GM18508 (cell line): ENCODE measurements around the gene MTR.

Source experiments
- ATAC-seq: cut with Tn5 transposase; IDR thresholded peaks from one replicate; pipeline ENCODE4 v1.9.1; 2021; ENCODE audit warnings: moderate number of reproducible peaks; ENCODE audit not compliant: insufficient read depth, unreplicated experiment

The MTR gene

GRCh38 chr1:236795035-236795756 lies at the start of gene MTR:
MTR (plus strand) TSS chr1:236795292; CDS start chr1:236795704, 412 bp downstream.
- peak; percentile 97 for ATAC-seq

GRCh38 chr1:236746785-236747184 lies 48.3 kb upstream of the MTR start:
- ATAC-seq, result no peak

GRCh38 chr1:236747311-236747985 lies 47.6 kb upstream of the MTR start:
- no peak for ATAC-seq

DNA sequence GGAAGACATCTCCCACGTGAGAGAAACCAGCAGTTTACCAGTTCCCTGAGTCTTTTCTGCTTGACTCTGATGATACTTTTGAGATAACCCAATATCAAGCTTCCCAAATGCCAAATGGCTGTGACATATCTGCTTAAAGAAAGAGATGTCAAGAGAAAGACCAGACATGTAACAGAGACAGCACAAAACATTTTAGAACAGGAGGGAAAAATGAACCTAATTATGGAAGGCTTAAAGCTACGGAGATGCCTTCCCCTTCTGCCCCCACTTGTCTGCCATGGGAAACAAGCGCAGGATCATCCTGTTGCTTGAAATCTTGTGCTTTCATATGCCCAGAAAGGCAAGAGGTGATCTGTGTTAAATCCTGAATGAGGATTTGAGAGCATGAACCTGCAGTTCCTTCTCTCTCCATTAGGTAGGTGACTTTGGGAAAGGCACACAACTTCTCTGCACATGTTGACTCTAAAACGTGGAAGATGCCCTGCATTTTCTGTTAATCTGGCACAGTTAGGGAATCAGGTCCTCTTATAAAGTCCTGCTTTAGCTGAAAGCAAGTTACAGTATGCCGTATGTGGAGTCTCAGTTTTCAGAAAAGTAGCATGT lies 46.7 kb upstream of the MTR start:
- no peak for ATAC-seq

DNA sequence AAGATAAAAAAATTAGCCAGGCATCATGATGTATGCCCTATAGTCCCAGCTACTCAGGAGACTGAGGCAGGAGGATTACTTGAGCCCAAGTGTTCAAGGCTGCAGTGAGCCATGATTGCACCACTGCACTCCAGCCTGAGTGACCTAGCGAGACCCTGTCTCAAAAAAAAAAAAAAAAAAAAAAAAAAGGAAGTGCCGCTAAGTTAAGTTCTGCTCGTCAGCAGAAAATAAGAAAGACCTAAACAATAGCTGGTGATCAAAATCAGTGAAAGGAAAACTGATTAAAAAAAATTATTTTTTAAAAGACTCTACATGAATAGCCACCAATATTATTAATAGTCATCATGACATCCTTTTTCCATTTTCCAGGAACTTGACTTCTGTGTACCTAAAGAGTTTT lies 44.2 kb upstream of the MTR start:
- no peak for ATAC-seq

DNA sequence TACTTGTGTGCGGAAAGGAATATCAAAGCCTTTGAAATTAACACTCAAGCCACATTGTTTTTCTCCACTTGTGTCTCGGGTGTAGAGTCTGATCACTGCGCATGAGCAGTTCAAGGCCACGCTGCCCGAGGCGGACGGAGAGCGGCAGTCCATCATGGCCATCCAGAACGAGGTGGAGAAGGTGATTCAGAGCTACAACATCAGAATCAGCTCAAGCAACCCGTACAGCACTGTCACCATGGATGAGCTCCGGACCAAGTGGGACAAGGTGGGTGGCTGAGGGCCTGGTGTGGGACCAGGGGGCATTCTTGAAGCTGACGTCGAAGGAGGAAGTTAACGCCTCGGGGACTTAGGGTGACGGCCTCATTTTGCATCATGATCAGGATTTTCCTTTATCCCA lies 43.7 kb upstream of the MTR start:
- no peak for ATAC-seq

- ATAC-seq, result no peak
These were observed 43.2 kb upstream of the MTR start for GRCh38 chr1:236751935-236752334.

DNA sequence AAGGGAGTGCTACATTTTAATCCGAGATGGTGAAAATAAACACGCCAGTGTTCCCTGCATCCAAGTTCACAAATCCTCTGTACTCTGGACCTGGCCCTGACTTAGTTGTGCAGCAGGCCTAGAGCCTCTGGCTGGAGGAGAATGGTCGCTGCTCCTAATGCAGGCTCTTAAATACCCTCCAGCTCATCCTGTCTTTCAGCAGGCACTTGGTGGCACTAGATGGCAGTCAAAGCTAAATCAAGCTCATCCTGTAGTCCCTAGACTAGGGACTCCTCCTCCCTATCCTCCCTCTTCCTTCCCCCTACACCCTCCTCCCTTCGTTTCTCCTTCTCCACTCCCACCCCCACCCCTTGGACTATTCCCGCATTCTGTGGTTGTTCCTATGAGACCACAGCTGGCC lies 41.6 kb upstream of the MTR start:
- ATAC-seq, result no peak

DNA sequence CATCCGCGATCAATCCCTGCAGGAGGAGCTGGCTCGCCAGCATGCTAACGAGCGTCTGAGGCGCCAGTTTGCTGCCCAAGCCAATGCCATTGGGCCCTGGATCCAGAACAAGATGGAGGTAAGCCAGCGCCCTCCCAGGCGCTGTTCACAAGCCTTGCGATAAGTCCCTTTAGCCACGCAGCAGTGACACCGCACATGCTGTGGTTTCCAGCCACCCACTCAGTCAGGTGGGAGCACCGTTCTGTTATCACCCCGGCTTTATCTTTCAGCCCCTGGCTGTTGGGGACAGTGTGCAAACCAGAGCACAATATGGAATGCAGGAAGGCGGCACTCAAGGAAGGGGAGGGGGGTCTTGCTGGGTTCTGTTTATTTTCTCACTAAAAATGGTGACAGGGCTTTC lies 41.1 kb upstream of the MTR start:
- ATAC-seq, result no peak

DNA sequence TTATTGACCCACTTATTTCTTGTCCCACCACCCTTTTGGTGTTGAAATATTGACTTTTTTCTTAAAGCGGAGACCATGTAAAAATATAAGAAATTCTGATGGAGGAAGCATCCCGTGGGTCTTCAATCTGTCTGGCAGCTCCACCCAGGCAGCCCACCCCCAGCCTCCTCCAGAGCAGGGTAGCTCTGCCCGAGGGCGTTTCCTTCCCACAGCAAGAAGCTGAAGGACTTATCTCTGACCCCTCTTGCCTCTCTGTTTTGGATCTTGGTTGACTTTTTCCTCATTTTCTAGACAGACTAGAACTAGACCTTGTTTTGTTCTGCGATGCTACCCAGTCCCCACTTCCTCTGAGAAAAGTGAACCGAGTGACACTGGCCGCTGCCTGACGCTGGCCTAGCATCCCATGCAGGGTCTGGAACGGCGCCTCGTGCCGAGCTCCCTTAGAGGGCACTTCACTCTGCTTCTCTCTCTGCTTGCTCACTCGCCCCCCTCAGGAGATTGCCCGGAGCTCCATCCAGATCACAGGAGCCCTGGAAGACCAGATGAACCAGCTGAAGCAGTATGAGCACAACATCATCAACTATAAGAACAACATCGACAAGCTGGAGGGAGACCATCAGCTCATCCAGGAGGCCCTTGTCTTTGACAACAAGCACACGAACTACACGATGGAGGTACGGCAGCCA lies 40.4 kb upstream of the MTR start:
- no peak for ATAC-seq

GRCh38 chr1:236757640-236758039 lies 37.5 kb upstream of the MTR start:
- no peak for ATAC-seq

GRCh38 chr1:236759252-236759859 lies 35.7 kb upstream of the MTR start:
- no peak for ATAC-seq

DNA sequence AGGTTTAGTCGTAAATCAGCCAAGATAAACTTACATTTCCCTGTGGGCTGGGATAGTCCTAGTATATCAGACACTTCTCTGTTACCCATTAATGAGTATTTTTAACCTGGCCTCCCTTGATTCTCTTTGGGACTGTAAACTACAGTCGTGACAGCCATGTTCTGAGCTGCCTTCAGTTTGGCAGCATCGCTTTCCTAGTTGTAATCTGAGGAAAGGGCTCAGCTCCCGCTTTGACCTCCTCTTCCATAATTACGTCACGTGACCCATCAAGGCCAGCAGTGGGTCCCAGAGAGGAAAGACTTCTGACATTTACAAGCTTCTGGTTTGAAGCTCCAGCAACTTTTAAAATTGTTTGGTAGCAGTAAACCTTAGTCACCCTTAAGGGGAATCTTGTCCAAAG lies 34.6 kb upstream of the MTR start:
- no peak for ATAC-seq

DNA sequence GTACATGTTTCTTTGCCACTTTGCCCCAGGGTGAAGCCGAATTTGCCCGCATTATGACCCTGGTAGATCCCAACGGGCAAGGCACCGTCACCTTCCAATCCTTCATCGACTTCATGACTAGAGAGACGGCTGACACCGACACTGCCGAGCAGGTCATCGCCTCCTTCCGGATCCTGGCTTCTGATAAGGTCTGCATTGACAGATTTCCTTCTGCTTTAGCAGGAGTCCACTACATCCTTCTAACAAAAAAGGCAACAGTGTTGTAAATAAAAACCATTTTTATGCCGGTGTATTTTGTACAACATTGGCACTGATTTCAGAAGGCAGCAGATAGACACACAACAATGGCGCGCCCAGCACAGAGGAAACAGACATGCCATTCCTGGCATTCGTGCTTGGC lies 34.1 kb upstream of the MTR start:
- no peak for ATAC-seq

- ATAC-seq, result no peak
These were observed 33.5 kb upstream of the MTR start for GRCh38 chr1:236761397-236762132.

DNA sequence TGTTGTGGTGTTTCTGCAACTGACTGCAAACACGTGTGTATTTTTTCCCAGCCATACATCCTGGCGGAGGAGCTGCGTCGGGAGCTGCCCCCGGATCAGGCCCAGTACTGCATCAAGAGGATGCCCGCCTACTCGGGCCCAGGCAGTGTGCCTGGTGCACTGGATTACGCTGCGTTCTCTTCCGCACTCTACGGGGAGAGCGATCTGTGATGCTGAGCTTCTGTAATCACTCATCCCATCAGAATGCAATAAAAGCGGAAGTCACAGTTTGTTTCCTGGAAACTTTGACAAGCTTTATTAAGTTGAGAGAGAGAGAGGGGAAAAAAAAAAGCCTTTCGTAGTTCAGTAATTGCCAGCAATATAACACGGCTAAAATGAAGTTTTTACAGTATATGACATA lies 32.7 kb upstream of the MTR start:
- ATAC-seq, result no peak

- no peak for ATAC-seq
These were observed 29.3 kb upstream of the MTR start for GRCh38 chr1:236765831-236766230.

GRCh38 chr1:236766506-236766905 lies 28.6 kb upstream of the MTR start:
- no peak for ATAC-seq

- ATAC-seq, result no peak
These were observed 27.8 kb upstream of the MTR start for GRCh38 chr1:236767276-236767675.

- no peak for ATAC-seq
These were observed 26.5 kb upstream of the MTR start for GRCh38 chr1:236768601-236769000.
